Esophagus muscularis mucosa (tissue), 3 donors: ENCODE data around the gene TMEM244.

ENCODE experiments used
- CTCF ChIP-seq, 3 experiments: fragments of 200-600 bp in 2 of 3; fragments of 450-650 bp in 1 of 3; sonication (generic) in 2 of 3; IDR thresholded peaks; one replicate each; pipeline ENCODE4 v1.5.1; 2017 to 2019; ENCODE audit warnings: antibody characterized with exemption in 3 of 3, mild to moderate bottlenecking in 2 of 3, moderate library complexity in 1 of 3
- POLR2A ChIP-seq: fragments of 450-650 bp; IDR thresholded peaks from one replicate; pipeline ENCODE4 v1.6.1; 2017; ENCODE audit warnings: antibody characterized with exemption, moderate library complexity, mild to moderate bottlenecking, low read depth
- POLR2AphosphoS5 ChIP-seq, 2 donors: sonication (generic); formaldehyde crosslinking; IDR thresholded peaks; one replicate each; pipeline ENCODE4 v1.6.1; 2017; ENCODE audit warnings: antibody characterized with exemption in 2 of 2

- TF ChIP-seq POLR2AphosphoS5 (IDR thresholded peaks at IDR 0.05) (no peak), CTCF (IDR thresholded peaks at IDR 0.05) (no peak), POLR2A (no peak)
These were observed 3.9 kb upstream of the TMEM244 start for GRCh38 chr6:129865013-129865412.
